ENCODE results near the gene LYL1.
A peak's percentile ranks its signal among the peaks of the same experiment; 100 is the strongest.

Gene LYL1

DNA sequence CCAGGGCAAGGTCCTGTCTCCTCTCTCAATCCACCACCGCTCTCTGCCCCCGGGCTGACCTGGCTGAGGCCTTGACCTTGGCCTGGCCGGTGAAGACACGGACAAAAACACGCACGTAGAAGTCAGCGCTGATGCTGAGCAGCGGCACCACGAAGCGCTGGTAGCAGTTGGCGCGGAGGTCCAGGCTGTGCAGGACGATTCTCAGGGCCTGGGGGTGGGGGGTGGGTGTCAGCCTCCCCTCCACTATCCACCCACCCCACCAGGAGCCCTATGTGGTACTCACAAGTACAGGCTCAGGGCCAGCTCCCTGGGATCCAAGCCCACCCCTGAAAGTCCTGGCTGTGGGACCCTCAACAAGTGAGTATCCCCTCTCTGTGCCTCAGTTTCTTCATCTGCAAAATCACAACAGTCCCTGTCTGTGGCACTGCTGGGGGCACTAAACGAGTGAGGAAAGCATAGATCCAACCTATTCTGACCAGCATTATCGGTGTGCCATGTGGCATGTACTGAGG, 7.5 kb upstream of the LYL1 start:
- no peak for DNase-seq

DNA sequence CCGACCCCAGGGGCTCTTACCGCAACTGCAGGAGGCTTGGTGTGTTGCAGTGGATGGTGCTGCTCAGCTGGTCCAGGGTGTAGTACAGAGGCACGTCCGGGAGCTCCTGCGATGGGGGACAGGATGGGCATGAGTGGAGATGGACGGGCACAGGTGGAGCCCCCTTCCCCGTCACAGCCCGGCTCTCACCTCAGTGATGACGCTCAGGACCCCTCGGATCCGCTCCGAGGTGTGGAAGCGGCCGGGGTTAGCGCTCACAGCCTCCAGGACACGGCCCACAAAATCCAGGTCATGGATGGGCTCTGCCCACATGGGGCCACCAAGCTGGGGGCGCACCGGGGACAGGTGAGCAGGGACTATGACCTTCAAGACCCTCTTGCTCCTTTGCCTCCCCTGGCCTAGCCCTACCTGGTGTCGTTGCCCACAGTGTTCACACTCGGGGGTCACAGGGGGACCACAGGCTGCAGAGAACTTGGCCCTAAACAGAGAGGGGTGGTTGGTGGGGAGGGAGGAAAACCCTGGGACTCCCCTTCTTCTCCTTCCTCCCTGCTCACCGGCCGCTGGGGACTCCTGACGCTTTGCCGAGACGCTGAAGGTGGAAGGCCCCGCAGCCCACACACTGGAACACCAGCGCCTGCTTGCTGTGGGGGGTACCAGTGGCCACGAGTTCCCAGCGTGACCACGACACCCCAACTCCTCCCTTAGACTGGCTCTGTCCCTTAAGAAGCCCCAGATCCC, 6.9 kb upstream of the LYL1 start:
- DNase-seq = no peak

DNA sequence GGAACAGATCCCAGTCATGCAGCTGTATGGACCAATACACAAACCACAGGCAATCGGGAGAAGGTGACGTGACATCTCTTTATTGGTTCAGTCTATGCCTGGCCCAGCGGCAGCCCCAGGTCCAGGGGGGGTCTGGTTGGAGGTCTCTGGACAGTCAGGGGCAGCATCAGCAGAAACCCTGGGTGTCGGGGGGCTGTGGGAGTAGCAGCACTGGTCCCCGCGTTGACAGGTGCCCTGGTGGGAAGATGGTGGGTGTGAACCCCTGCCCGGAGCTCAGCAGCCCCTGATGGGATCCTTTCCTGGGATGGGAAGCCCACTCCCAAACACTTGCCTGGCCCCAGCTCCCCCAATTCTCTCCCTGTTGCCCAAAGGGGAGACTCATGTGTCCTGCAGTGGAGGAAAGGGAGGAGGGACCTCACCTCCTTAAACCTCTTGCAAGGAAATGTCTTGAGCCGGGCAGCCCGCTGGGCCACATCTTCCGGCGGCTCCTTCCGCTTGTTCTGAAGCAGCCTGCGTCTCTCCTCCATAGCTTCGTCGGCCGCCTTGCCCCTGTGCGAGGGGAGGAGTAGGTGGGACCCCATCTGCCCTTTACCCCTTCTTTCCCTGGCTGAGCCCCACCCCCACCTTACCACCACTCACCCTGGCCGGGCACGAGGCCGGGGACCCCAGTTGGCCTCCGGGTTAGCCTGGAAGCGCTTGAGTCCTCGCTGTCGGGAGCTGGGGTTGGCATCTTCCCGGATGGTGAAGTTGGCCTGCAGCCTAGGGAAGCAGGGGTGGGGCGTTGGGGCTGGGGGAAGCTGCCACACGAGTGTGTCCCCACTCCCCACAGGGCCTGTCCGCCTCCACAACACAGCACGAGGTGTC, 2.4 kb upstream of the LYL1 start:
- no peak for DNase-seq

DNA sequence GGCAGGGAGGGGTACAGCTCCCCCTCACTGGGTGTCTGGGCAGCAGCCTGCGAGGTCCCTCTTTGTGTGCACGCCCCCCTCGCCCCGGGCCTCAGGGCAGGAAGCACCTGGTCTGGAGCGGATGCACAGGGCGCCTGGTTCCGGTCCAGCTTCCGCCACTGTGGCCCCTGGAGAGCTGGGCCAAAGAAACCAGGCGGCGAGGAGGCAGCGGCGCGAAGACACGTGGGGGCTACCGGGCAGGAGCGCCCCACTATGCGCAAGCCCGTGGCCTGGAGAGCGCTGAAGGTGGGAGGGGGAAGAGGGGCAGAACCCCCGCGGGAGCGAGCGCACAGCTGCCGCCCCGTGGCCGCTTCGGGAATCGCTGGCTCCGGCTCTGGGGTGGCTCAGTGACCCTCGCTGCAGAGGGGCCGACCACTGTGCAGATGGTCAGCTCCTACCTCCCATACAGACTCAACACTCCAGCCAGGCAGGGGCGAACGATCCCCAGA, 1.7 kb upstream of the LYL1 start:
- peak in 33 of 58 donors; percentile 25 to 76 (median 53) for DNase-seq

DNA sequence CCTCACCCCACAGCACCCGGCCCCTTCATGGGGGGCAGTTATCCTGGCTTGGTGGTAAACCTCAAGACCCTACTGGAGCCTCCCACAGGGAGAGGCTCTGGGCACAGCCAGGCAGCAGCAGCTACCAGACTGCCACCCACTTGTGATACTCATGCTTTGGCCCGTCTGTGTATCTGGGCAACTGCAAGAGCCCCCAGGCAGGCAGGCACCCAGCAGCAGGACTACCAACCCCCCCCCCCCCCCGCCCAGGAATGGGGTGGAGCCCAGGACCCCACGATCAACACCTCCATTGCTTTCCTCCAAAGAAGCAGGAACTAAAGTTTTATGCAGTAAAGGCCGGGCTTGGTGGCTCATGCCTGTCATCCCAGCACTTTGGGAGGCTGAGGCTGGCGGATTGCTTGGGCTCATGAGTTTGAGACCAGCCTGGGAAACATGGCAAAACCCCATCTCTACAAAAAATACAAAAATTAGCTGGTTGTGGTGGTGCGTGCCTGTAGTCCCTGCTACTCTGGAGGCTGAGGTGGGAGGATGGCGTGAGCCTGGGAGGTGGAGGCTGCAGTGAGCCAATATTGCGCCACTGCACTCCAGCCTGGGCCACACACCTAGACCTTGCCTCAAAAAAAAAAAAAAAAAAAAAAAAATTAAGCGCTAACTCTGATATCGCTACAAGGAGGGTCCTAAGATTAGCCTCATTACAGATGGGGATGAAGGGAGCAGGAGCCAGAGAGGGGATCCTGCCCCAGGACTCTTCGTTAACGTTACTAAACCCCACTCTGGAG, 1.1 kb upstream of the LYL1 start:
- DNase-seq = no peak

DNA sequence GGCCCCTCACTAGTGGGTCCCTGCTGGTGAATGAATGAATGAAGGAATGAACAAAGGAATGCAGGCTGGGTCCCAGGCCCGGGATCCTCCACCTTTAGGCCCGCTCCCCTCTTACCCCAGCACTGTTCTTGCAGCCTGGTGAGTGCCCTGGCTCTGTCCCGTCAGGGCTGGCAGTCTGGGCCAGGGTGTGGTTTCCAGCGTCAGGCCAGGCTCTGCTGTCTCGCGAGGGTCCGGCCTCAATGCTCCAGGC, 317 bp downstream of the LYL1 start:
- DNase-seq = no peak

DNA sequence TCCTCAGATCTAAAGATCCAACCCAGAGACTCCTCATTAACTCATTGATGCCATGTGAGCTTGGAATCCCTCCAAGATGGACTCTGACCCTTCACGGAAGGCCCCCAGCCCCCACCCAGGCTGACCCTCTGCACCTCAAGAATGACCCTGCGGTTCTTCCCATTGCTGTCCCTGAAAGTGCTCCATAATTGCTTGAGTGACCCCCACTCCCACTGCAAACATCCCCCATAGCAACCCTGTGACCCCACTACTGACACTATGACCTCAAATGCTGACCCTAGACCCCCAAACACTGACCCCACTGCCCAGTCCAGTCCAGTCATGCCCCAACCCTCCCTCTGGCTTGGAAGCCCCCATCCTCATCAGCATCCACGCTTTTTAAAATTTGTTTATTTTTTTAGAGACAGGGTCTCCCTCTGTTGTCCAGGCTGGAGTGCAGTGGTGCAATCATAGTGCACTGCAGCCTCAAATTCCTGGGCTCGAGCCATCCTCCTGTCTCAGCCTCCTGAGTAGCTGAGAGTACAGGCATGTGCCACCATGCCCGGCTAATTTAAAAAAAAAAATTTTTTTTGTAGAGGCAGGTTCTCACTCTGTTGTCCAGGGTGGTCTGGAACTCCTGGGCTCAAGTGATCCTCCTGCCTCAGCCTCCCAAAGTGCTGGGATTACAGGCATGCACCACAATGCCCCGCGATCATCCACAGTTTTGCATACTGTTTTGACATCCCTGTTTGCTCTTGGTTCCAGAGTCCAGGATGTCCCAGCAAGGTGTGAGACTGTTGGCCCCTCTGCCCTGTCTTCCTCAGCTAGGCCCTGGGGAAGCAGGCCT, 855 bp downstream of the LYL1 start:
- no peak for DNase-seq

DNA sequence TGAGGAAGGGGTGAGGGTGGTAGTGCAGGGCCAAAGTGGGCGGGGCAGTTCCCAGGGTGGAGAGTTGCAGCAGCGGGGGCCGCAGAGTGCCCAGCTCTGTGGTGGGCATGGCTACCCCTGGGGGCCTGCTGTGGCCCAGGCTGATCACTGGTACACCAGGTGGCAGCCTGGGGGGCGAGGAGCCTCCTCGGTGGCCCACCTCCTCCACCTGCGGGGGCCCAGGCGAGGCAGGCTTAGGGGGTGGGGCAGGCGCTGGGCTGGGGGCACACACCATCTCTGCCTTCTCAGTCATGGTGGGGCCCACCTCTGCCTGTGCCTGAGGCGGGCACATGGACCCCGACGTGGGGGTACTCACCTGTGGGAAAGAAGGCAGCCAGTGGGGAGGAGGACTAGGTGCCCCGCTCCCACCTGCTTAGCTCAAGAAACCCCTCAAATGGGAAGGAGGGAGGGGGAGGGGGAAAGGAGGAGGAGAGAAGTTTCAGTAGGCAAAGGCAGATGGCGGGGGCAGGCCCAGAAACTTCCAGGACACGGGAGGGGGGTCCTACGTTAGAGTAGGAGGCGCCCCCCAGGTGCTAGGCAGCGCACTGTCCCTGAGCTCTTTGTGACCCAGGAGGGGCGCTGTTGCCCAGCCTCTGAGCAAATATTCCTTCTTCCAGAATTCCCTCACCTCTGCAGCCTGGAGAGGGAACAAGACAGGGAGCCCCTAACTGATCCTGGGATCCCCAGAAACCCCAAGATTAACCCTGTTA, 1.6 kb downstream of the LYL1 start:
- DNase-seq = no peak

DNA sequence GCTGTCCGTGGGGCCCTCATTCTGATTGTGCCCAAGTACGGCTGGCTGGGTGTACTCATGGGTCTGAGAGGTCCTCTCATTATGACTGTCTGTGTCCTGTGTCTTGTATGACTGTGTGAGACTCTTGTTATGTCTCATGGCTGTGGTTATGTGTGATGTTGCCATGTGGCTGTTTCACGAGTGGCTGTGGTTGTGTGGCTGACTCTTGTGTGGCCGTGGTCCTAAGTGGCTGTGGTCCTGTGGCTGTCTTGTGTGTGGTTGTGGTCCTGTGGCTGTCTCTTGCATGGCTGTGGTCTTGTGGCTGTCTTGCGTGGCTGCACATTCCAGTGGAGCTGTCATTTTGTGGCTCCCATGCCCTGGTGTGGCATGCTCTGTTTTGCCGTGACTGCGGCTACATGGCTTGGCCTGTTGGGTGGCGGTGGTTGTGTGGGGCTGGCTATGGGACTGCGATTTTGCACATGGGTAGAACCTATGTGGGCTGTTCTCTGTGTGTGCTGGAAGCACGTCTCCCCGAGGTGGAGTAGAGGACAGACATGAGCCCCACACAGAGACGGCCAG, 2.5 kb downstream of the LYL1 start:
- no peak for DNase-seq

DNA sequence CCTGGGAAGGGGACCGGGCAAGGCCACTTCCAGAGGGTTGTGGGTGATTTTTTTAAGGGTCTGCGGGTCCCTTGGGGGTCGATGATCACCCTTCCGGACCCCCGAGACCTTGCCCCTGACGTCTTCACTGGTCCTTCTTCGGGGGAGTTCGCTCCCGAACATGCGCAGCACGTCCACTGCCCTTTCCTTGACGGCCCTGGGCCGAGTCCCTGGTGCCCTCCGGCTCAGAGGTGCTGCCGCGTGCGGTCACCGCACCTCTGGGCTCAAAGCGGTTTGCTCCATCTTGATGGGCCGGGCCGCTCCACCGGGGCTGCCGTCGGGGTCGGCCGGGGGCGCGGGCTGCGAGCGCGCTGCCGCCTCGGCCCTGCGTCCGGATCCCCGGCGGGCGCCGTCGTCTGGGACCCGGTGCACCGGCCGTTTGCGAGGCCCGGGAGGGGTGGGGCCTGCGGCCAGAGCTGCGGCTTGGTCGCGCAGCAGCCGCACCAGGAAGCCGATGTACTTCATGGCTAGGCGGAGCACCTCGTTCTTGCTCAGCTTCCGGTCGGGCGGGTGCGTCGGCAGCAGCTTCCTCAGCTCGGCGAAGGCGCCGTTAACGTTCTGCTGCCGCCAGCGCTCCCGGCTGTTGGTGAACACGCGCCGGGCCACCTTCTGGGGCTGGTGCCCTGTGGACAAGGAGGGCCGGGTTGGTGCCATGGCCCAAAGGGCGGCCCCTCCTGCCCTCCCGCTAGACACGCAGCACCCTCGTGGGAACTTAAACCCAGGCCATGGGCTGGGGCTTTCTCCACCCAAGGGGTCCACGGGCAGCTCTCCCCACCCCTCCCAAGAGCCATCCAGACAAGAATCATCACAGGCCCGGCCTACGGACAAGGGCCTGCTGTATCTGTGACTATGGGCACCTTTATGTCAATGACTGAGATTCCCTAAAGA, 3.3 kb downstream of the LYL1 start:
- peak in 15 of 58 donors; percentile 16 to 49 (median 35) for DNase-seq

DNA sequence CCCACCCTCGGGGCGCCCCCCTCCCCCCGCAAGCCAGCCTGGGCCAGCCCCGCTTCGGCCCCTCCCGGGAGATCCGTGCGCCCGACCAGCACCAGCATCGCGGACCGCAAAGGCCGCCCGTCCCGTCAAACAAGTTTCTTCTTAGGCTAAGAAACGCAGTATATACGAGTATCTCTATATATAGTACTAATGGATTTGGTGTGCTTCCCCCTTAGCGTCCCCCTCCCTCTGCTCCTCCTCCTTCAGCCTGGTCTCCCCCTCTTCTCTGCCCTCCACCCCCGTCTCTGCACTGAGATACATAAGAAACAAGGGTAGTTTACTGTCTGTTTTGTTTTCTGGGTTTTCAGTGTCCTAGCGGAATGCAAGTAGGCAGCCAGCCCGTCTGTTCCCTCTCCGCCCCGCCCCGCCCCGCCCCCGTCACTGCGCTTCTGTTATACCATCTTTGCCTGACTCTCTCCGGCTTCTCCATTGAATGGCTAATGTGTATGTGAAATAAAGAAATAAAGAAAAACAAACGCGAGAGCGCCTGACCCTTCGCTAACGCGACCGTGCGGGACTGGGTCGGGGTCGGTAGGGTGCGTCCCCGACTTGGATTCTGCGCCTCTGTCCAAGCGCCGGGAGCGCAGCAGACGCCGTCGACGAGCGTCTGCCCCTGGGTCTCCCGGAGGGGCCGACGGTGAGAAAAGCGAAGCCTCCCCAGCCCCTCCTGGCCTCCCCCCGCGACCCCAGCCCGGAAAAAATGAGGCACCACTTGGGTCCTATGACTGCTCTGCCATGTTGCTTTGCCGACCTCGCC, 4.2 kb downstream of the LYL1 start:
- peak in 4 of 58 donors; percentile 11 to 28 (median 24) for DNase-seq

DNA sequence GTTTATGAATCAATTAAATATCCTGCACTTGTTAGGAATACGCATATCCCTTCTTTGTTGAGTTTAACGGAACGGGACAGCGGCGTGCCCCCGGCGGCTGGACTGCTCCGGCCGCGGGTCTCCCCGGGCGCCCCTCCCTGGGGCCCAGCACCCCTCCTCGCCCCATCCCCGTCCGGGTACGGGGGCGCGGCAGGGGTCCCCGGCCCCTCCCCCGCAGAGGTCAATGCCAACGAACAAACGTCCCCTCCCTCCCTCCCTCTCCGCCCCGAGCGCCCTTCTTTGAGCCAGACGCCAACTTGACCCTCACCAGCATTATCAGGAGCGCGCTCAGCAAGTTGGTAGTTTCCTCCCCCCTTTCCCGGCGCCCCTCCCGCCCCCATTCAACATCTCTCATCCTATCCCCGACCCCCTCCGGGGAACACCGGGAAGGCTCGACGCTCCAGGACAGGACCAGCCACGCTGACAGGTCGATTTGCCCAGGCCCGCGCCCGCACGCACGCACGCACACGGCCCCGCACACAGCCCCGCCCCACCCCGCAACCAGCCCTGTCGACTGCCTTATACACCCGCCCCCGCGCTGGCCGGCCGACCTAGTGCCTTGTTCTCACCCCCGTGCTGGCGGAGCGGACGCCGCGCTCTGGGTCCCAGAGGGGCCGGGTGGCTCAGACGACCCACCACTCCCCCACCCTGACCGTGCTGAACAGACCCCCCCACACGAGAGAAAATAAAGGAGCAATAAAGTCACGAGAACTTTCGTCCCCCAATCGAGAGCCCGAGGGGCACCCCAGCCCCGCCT, 5.0 kb downstream of the LYL1 start:
- DNase-seq = peak in 2 of 58 donors; percentile 30 to 37

DNA sequence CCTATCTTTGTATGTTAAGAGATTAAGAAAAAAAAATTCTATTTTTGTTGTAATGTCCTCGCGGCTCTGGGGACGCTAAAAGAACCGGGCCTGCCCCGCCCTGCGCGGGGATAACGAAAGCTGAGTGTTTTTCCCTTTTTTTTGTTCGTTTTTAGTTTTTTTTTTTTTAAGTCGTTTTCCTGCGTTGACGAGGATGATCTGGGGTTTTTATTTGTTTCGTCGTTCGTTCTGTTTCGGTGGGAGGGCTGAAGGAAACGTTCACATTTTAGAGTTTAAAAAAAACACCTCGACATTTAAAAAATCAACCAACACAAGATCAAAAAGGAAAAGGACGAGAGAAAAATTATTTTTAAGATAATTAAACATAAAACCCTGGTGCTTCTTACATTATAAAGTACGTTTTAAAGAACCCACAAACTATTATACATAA, 5.6 kb downstream of the LYL1 start:
- DNase-seq = no peak

DNA sequence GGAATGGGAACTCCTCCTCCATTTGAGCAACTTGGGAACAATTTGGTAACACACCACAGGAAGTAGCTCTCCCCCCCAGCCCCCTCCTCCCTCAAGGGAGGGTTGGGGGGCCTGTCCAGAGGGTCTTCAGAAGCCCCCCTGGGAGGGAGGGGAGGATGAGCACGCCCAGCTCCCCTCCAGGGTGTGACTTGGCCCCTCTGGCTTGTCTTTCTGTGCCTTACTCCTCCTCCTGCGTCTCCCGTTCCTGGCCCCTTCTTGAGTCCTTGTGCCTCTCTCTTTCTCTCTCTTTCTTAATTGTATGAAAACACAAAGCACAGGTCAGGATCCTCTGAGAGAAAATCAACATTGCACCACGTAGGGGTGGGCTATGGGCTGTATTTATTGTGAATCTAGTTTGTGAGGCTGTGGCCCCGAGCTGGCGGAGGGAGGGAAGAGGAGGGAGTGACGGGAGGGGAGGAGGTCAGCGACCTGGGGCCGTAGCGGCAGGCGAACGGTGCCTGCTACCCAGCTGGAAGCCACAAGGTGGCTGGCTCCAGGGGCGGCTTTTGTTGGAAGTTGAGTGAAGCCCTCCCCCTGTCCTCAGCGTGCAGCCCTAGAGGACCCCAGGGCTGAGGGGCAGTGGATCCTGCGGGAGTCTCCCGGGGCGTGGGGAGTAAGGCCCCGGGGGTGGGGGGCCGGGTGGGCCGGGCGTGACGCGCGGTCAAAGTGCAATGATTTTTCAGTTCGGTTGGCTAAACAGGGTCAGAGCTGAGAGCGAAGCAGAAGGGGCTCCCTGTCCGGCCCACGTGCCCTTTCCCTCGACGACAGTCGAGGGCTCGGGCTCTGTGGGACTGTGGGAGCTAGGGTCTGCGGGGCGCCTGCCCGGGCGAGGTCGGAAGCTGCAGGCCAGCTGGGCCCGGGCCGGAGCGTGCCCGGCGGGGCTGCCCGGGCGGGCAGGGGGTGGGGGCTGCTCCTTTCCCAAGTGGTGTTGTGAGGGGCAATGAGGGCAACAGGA, 6.4 kb downstream of the LYL1 start:
- no peak for DNase-seq

DNA sequence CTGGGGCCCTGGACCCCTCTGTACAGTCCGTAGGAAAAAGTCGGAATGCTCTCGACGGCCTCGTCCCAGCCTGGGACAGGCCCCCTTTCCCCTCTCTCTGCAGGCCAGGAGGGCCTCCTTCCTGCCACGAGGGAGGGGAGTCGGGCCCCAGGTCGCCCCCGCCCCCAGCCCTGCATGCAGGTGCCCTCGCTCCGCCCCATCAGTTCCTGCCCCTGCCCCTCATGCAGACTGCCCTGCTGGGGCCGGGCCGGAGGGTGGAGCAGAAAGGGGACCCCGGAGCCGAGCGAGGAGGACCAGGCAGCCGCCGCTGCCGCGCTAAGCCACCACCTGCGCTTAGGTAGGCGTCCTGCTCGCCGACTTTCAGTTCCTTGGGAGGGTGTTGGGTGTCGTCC, 7.3 kb downstream of the LYL1 start:
- DNase-seq = no peak

All from anterior cingulate cortex (tissue), 58 donors.